Urothelium cell line (cell line): ENCODE results near the gene ICAM2.
A peak's percentile ranks its signal among the peaks of the same experiment; 100 is the strongest.
"Not testable (repeated sequence)": the region's sequence is repeated elsewhere in the genome, so short reads cannot be mapped to it uniquely, and the experiment has no call there.

Experiments
- DNase-seq: peaks from one replicate; pipeline ENCODE4 v3.0.0; 2011; ENCODE audit warnings: low spot score, mixed read lengths
- FAIRE-seq: peaks from 2 replicates; lab custom pipeline; 2011; peaks lifted over from hg19 to GRCh38; lab: Jason Lieb, UNC

ICAM2 gene

DNA sequence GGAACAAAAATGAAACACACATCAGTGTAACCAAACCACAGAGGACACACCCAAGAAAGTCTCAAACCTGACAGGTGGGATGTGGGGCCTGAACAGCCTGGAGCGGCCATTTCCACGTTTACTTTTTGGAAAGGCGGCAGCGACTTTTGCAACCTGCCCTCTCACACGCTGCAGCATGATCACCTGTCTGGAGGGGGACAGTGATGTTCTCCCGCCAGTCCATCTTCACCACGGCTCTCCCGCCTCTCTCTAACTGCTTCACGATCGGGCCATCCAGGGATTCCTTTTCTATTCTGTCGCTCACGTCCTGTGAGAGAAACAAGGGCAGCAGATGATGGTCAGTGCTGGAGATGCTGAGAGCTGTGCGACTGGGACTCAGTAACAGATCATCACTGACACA lies 24.7 kb upstream of the ICAM2 start:
- FAIRE-seq: no peak
- no peak for DNase-seq

DNA sequence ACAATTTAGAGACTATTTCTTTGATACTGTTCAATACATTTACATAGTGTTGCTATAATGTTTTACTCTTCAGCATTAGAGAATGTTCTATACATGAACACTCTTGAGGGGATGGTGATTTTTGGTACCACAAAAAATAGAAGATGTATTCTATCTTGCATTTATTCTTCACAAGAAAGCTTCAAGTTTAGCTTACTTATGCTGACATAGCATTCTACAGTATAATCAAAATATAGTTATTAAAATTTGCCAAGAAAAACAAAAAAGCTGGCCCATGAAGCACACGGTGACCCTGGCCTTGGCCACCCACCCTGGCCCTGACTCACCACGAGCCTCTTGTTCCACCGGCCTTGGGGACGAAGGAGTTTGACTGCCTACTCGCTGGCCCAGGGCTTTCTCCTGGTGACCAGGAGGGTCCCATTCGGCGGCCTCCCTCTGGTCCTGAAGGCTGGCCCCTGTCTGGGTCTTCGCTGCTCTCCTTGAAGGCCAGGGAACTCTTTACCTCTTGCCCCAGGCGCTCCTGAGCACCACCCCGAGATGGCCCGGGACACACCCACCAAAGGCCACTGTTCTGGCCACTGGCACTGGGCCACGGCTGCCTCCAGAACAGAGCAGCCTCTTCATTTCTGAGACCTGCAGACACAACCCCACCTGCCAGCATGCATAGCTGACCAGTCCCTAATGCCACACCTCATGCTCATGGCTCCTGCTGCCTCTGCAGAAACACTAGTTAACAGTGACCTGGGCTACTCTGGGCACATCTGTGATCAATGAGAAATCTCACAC lies 22.5 kb upstream of the ICAM2 start:
- FAIRE-seq (no peak), DNase-seq (no peak)

- no peak for FAIRE-seq
These were observed 21.5 kb upstream of the ICAM2 start for GRCh38 chr17:64041912-64042311.

GRCh38 chr17:64040206-64040605 lies 19.8 kb upstream of the ICAM2 start:
- FAIRE-seq (no peak), DNase-seq (no peak)

More at GRCh38 chr17:64041912-64042311, 21.5 kb upstream of the ICAM2 start:
- DNase-seq: no peak

GRCh38 chr17:64039106-64039400 lies 18.6 kb upstream of the ICAM2 start:
- DNase-seq (no peak), FAIRE-seq (no peak)

DNA sequence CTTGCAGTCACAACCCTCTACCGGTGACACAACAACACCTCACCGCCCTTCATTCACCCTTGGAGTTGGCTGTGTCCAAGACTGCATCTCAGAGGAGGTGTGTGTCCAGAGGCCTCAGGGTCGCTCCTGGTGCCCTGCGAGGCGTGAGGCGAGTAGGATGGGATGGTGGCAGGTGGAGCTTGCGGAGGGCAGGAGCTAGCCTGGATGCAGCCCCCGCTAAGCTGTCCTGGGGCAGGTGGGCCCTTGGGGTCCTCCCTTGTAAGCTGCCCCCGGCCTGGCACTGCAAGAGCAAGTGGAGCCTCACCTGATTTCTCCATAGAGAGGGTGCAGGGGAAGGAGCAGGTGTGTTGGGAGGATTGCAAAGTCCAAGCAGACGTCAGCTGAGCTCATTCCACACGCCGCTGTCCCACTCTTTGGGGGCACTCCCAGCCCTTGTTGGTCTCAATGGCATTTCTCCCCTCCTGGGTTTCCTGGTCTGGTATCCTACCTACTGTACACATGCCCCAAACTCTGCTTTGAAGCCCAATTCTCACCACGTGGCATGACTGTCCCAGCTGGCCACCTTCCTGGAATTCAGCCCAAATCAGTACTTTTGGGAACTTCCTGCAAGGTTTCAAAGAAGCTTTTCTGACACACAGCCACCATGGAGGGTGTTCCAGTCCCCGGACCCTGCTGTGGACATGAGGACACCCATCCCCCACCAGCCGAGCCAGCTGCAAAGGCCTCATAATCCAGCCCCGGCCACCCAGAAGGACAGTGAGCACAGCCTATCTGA lies 18.1 kb upstream of the ICAM2 start:
- DNase-seq: no peak
- FAIRE-seq: no peak

DNA sequence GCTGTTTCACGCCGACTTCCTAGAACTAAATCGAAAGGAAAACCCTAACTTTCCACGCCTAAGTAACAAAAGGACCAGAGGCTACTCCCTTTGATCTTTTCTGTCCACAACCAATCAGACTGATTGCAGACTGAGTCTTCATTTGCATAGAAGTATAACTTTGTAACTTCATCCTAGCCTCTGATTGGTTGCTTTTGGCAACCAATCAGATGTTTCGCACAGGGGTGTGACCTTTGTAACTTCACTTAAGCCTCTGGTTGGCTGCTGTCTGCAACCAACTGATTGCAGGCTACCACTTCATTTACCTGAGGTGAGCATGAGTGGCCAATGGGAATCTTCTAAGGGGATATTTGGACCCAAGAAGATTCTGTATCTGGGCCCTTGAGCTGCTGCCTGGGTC lies 17.4 kb upstream of the ICAM2 start:
- no peak for FAIRE-seq

GRCh38 chr17:64037180-64037579 lies 16.7 kb upstream of the ICAM2 start:
- DNase-seq (no peak), FAIRE-seq (no peak)

More for the DNA sequence above, 17.4 kb upstream of the ICAM2 start:
- DNase-seq: no peak

- FAIRE-seq (peak; percentile 5), DNase-seq (no peak)
These were observed 15.9 kb upstream of the ICAM2 start for GRCh38 chr17:64036198-64036922.

DNA sequence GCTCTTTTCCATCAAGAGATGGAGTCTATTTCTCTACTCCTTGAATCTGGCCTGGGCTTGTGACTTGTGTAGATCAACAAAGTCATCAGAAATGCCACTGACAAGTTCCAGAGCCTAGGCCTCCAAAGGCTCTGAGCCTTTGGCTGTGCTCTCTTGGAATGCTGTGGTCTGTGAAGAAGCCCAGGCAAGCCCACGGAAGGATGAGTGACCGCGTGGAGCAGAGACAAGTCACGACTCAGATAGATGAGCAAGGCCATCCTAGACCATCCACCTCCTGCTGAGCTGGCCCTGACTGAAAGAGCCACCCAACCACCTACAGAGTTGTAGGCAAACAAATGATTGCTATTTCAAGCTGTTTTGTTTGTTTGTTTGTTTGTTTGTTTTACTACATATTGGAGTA lies 11.6 kb upstream of the ICAM2 start:
- FAIRE-seq: no peak
- DNase-seq: no peak

- DNase-seq: peak; percentile 77
- no peak for FAIRE-seq
These were observed 8.5 kb upstream of the ICAM2 start for GRCh38 chr17:64028874-64029464.

GRCh38 chr17:64025732-64026294 lies 5.4 kb upstream of the ICAM2 start:
- FAIRE-seq: peak; percentile 17
- DNase-seq: peak; percentile 94

DNA sequence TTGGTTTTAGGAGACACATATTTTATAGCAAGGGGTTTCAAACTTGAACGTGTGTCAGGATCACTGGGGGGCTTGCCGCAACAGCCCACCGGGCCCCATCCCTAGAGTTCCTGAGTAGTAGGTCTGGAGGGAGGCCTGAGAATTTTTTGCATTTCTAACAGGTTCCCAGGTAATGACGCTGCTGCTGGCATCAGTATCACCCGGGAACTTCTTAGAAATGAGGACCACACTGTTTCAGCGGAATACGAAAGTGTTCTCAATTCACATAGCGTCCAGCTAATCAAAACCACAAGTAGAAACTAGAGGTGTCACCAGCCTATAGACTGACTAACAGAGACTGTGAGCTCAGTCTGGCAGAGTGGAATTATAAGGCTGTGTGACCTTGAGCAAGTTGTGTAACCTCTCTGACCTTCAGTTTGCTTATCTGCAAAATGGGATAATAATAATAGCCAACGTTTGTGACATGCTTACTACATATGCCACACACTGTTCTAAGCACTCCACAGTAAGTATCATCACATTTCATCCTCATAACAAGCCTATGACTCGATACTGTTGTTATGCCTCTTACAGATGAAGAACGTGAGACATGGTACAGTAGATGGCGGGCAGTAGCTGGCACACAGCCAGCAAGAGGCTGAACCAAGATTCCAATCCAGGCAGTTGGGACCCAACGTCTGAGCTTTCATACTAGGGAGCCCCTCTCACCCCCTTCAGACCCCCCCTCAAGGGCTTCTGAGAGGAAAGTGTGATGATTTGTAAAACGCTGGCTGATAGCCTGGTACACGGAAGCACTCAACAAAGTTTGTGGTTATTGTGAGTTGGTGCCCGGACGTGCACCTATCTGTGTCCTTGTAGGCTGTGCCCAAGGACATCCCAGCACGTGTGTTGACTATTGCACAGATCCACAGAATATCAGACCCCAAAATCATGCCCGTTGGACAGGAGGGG lies 4.6 kb upstream of the ICAM2 start:
- DNase-seq (no peak), FAIRE-seq (no peak)

- FAIRE-seq (no peak), DNase-seq (no peak)
These were observed 3.8 kb upstream of the ICAM2 start for GRCh38 chr17:64024215-64024654.

- DNase-seq (no peak), FAIRE-seq (no peak)
These were observed 2.2 kb upstream of the ICAM2 start for GRCh38 chr17:64022611-64023063.

GRCh38 chr17:64019551-64019961 lies 877 bp downstream of the ICAM2 start:
- FAIRE-seq, DNase-seq: not testable (repeated sequence)

DNA sequence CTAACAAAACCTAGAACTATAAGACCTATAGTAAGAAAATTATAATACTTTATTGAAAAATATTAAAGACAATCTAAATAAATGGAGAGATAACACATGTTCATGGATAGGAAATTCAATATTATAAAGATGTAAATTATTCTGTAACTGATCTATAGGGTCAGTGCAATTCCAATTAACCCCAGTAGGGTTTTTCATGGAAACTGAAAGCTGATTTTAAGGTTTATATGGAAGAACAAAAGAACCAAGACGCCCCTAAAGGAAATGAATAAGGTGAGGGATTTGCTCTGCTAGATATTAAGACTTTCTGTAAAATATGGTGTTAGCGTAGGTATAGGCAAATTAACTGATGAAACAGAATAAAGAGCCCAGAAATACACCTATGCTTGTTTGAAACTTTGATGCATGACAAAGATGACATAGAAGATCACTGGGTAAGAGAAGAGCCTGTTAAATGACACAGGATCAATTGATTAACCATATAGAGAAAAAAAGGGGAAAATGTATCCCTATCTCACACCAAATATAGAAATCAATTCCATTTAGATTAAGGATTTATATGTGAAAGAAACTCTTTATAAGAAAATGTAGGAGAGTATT lies 3.0 kb downstream of the ICAM2 start:
- FAIRE-seq (no peak), DNase-seq (no peak)

GRCh38 chr17:64016974-64017373 lies 3.5 kb downstream of the ICAM2 start:
- DNase-seq (no peak), FAIRE-seq (no peak)

- no peak for DNase-seq
- no peak for FAIRE-seq
These were observed 4.1 kb downstream of the ICAM2 start for GRCh38 chr17:64016231-64016784.
